Cardiac fibroblast (primary cell): ENCODE results near the gene DDX27.
A peak's percentile ranks its signal among the peaks of the same experiment; 100 is the strongest.
"Not testable (repeated sequence)": the region's sequence is repeated elsewhere in the genome, so short reads cannot be mapped to it uniquely, and the experiment has no call there.

Experiments used
- DNase-seq, 2 donors: peaks; one replicate each; pipeline versions ENCODE4 v3.0.0 to v3.0.0-alpha.2; 2010; ENCODE audit warnings: low read depth in 2 of 2
- H3K4me3 ChIP-seq, 2 donors: replicated peaks in 1 of 2; 1 replicate in 1 of 2; 2 replicates in 1 of 2; pipeline ENCODE4 v1.5.1; 2011; ENCODE audit warnings: low read depth in 2 of 2, low read length in 2 of 2, mild to moderate bottlenecking in 2 of 2, moderate library complexity in 1 of 2
- TF ChIP-seq, protein P1 (sequence below): IDR thresholded peaks from one replicate; pipeline ENCODE4 v1.5.1; 2011; ENCODE audit warnings: low read depth, mild to moderate bottlenecking, low read length, inconsistent platforms

Gene DDX27

GRCh38 chr20:49186535-49187329, 32.5 kb upstream of the DDX27 start:
- peak; percentile 63 to 66 for DNase-seq
- H3K4me3 ChIP-seq, result peak overlapping the region; percentile 61 to 78
- TF ChIP-seq, protein P1, sequence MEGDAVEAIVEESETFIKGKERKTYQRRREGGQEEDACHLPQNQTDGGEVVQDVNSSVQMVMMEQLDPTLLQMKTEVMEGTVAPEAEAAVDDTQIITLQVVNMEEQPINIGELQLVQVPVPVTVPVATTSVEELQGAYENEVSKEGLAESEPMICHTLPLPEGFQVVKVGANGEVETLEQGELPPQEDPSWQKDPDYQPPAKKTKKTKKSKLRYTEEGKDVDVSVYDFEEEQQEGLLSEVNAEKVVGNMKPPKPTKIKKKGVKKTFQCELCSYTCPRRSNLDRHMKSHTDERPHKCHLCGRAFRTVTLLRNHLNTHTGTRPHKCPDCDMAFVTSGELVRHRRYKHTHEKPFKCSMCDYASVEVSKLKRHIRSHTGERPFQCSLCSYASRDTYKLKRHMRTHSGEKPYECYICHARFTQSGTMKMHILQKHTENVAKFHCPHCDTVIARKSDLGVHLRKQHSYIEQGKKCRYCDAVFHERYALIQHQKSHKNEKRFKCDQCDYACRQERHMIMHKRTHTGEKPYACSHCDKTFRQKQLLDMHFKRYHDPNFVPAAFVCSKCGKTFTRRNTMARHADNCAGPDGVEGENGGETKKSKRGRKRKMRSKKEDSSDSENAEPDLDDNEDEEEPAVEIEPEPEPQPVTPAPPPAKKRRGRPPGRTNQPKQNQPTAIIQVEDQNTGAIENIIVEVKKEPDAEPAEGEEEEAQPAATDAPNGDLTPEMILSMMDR, result no peak

- DNase-seq, result no peak
Observed at GRCh38 chr20:49187330-49187850, 31.8 kb upstream of the DDX27 start.

DNA sequence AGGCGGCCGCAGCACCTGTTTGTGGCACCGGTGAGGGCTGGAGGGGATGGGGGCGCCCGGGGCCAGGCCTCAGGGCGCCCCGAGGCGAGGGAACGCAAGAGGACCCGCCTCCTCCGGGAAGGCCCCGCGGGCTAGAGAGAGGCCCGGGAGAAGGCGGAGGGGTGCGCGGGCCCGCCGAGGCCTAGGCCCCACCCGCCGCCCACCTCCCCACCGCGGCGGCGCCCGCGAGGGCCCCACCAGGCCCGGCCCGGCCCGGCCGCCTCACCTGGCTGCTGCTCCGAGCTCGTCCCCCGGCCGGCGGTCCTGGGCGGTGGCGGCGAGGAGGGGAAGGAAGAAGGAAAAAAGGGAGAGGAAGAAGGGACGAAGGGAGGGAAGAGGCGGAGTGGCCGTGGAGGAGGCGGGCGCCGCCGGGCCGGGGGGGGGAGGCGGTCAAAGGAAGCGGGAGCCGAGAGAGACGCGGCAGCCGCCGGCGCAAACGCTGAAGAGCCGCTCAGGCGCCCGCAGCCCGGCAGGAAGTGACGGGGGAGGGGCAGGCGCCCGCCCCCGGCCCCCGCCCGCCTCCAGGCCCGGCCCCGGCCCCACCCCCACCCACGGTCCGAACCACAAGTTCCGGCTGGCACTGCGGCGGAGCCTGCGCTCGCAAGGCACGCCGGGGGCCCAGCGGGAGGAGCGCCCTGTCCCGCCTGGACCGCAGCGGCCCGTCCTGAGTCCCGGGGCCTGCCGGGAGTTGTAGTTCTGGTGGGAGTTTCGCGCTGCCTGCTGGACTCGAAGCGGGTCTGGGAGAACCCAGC, 31.2 kb upstream of the DDX27 start, which contains the start of gene STAU1:
Gene STAU1 (minus strand): TSS at position 484 of the 791 bp plus-strand sequence. CDS start 22,133 bp downstream, outside the sequence.
- H3K4me3 ChIP-seq, result peak within 1 kb of the TSS; percentile 61 to 78
- TF ChIP-seq, protein P1, result no peak

More at GRCh38 chr20:49187330-49187850, 31.8 kb upstream of the DDX27 start:
- TF ChIP-seq, protein P1, result no peak
- H3K4me3 ChIP-seq, result peak overlapping the region; percentile 61 to 78

DNA sequence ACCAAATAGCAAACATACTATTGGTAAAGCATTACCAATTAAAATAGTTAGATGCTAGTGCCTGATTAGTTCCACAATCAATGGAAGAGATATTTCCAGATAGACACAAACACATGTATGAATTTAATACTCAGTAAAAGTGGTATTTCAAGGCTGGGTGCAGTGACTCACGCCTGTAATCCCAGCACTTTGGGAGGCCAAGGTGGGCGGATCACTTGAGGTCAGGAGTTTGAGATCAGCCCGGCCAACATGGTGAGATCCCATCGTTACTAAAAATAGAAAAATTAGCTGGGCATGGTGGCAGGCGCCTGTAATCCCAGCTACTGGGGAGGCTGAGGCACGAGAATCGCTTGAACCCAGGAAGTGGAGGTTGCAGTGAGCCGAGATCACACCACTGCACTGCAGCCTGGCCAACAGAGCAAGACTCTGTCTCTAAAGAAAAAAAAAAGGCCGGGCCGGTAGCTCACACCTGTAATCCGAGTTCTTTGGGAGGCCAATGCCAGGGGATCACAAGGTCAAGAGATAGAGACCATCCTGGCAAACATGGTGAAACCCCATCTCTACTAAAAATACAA, 26.2 kb upstream of the DDX27 start:
- H3K4me3 ChIP-seq, DNase-seq: not testable (repeated sequence)

More for the DNA sequence above, 31.2 kb upstream of the DDX27 start, which contains the start of gene STAU1:
- peak; percentile 93 to 98 for DNase-seq

DNA sequence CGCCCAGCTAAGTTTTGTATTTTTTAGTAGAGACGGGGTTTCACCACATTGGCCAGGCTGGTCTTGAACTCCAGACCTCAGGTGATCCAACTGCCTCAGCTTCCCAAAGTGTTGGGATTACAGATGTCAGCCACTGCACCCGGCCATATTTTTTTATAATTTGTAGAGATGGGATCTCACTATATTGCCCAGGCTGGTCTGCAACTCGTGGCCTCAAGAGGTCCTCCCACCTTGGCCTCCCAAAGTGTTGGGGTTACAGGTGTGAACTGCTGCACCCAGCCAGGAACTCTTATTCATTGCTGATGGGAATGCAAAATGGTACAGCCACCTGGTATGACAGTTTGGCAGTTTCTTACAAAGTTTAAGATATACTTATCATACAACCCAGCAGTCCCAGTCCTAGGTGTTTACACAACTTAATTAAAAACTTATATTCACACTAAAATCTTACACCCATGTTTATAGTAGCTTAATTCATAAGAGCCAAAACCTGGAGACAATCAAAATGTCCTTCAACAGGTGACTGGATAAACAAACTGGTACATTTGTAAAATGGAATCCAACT, 19.4 kb upstream of the DDX27 start:
- no peak for DNase-seq
- H3K4me3 ChIP-seq, result no peak overlapping the region
- TF ChIP-seq, protein P1, result no peak

DNA sequence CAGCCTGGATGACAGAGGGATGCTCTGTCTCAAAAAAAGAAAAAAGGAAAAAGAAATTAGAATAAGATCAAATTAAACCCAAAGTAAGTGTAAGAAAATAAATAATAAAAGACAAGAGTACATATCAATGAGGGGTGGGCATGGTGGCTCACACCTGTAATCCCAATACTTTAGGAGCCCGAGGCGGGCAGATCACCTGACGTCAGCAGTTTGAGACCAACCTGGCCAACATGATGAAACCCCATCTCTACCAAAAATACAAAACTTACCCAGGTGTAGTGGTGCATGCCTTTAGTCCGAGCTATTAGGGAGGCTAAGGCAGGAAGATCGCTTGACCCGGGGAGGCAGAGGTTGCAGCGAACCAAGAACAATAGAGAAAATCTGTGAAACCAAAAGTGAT, 16.2 kb upstream of the DDX27 start:
- TF ChIP-seq, protein P1, result no peak
- DNase-seq, result no peak

More for the DNA sequence above, 16.2 kb upstream of the DDX27 start:
- no peak overlapping the region for H3K4me3 ChIP-seq
